ENCODE data around the gene KAT2B.

KAT2B gene

GRCh38 chr3:20057612-20058180 is 17.4 kb downstream of the KAT2B start:
- no peak for DNase-seq (ENCODE audit: low spot score)
- H3K27ac ChIP-seq: peak overlapping the region; percentile 50 to 74
- H3K4me3 ChIP-seq: peak overlapping the region; percentile 4
- TF ChIP-seq, protein P1, sequence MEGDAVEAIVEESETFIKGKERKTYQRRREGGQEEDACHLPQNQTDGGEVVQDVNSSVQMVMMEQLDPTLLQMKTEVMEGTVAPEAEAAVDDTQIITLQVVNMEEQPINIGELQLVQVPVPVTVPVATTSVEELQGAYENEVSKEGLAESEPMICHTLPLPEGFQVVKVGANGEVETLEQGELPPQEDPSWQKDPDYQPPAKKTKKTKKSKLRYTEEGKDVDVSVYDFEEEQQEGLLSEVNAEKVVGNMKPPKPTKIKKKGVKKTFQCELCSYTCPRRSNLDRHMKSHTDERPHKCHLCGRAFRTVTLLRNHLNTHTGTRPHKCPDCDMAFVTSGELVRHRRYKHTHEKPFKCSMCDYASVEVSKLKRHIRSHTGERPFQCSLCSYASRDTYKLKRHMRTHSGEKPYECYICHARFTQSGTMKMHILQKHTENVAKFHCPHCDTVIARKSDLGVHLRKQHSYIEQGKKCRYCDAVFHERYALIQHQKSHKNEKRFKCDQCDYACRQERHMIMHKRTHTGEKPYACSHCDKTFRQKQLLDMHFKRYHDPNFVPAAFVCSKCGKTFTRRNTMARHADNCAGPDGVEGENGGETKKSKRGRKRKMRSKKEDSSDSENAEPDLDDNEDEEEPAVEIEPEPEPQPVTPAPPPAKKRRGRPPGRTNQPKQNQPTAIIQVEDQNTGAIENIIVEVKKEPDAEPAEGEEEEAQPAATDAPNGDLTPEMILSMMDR (IDR thresholded peaks at IDR 0.05): no peak

GRCh38 chr3:20059929-20060328 is 19.7 kb downstream of the KAT2B start:
- Histone ChIP-seq H3K4me3 (no peak overlapping the region), H3K27ac (no peak overlapping the region)
- DNase-seq (ENCODE audit: low spot score): no peak
- TF ChIP-seq, protein P1 (IDR thresholded peaks at IDR 0.05): no peak

DNA sequence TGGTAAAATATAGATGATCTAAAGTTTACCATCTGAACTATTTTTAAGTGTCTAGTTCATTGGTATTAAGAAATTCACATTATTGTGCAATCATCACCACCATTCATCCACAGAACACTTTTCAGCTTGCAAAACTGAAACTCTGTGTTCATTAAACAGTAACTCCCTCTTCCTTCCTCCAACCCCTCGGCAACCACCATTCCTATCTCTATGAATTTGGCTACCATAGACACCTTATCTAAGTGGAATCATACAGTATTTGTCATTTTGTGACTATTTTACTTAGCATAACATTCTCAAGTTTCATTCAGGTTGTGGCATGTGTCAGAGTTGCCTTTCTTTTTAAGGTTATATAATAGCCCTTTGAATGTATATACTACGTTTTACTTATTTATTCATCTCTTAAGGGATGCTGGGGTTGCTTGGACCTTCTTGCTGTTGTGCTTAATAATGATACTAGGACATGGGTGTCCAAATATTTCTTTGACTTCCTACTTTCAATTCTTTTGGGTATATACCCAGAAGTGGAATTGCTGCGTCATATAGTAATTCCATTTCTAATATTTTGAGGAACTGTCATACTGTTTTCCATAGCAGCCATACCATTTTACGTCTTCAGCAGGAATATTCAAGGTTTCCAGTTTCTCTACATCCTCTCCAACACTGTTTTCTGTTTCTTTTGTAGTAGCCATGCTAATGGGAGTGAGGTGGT is 20.9 kb downstream of the KAT2B start:
- TF ChIP-seq, protein P1 (IDR thresholded peaks at IDR 0.05): no peak
- H3K4me3 ChIP-seq: peak overlapping the region; percentile 14
- DNase-seq (ENCODE audit: low spot score): no peak
- H3K27ac ChIP-seq: peak overlapping the region; percentile 15 to 33

DNA sequence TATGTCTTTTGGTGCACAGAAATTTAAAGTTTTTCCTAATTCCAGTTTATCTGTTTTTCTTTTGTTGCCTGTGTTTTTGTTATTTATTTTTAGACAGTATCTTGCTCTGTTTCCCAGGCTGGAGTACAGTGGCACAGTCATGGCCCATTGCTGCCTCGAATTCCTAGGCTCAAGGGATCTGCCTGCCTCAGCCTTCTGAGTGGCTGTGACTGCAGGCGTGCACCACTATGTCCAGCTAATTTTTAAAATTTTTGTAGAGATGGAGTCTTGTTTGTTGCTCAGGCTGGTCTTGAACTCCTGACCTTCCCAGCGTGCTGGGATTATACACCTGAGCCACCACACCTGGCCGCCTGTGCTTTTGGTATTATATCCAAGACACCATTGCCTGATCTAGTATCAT is 22.8 kb downstream of the KAT2B start:
- DNase-seq (ENCODE audit: low spot score): no peak
- TF ChIP-seq, protein P1 (IDR thresholded peaks at IDR 0.05): no peak
- Histone ChIP-seq H3K4me3 (no peak overlapping the region), H3K27ac (no peak overlapping the region)

DNA sequence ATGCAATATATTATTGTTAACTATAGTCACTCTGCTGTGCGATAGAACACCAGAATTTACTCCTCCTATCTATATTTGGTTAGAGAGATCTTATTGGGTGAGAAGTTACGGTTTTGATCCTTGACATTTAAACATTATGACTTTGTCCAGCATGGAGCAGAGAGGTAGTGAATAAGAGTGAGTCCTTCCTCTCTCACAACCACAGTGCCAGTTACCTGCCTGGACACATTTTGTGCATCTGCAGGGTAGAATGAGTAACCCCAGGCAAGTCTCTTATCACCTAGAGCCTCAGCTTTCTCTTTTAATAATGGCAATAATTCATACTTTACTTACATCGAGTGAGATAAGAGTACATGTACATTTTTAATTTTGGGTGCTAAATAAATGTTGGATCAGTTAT is 24.1 kb downstream of the KAT2B start:
- Histone ChIP-seq H3K27ac (no peak overlapping the region), H3K4me3 (no peak overlapping the region)
- TF ChIP-seq, protein P1 (IDR thresholded peaks at IDR 0.05): no peak
- no peak for DNase-seq (ENCODE audit: low spot score)

DNA sequence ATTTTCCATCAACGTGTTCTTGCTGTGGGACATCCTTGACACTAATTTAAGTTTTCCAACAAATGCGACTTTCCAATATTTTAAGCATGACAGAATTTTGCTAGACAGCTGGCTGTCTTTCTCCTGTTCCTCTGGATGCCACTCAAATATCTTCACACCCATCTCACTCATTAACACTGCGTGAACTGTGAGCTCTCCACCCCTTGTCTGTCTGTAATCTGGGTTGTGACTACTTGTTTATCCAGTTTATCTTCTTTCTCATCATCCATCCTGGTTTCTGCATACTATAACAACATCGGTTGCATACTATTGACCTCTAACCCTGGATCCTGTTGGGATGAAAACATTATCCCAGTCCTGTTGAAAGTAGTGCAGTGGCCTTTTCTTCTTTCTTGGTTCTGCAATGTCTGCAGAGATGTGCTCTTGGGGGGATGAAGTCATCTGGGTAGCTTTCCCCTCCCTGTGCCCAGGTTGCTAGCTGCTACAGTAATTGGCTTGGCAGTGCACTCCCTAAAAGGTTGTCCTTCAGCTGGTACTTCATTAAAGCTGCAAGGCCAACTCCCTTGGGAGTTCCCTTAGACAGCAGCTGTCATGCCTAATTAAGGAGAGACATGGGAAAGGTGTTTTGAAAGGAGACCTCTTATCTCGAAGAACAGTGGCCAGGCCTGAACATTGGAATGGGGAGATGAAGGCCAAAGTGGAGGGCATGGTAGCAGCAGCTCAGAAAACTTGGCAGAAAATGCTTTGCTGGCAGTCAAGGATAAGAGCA is 24.7 kb downstream of the KAT2B start:
- H3K4me3 ChIP-seq: no peak overlapping the region
- TF ChIP-seq, protein P1 (IDR thresholded peaks at IDR 0.05): no peak
- DNase-seq (ENCODE audit: low spot score): no peak
- no peak overlapping the region for H3K27ac ChIP-seq
